Adipose tissue (tissue), 3 donors: ENCODE results near the gene NPAS4. TPM values are rescaled to one million over a fixed set of nuclear protein-coding genes. Genes with fewer than 3 reads are reported as not detected.
"Not testable (repeated sequence)": the region's sequence is repeated elsewhere in the genome, so short reads cannot be mapped to it uniquely, and the experiment has no call there.

ENCODE experiments used
- H3K27ac ChIP-seq: one replicate; pipeline ENCODE4 v1.5.1; 2013; ENCODE audit warnings: low read depth, low read length
- WGBS, 3 donors: extraction: QIAGEN DNeasy Blood & Tissue Kit; methylation state at CpG; one replicate each; pipeline ENCODE4 v1.1.7; 2013; 5-methylcytosine and 5-hydroxymethylcytosine counted together
- polyA plus RNA-seq, 3 donors: library from polyadenylated mRNA; stranded (reverse); fragments of 200-250 nt; gene quantifications; one replicate each; pipeline ENCODE4 v1.2.3, GENCODE V29; 2013
- donor health status: healthy with polysubstance abuse.
- donor health status: Bipolar disorder and iron deficiency.
- donor health status: healthy.

The NPAS4 gene
- polyA plus RNA-seq: under 1 TPM in 2 of 3 donors, not detected in 1; 0.06 to 0.07 TPM

DNA sequence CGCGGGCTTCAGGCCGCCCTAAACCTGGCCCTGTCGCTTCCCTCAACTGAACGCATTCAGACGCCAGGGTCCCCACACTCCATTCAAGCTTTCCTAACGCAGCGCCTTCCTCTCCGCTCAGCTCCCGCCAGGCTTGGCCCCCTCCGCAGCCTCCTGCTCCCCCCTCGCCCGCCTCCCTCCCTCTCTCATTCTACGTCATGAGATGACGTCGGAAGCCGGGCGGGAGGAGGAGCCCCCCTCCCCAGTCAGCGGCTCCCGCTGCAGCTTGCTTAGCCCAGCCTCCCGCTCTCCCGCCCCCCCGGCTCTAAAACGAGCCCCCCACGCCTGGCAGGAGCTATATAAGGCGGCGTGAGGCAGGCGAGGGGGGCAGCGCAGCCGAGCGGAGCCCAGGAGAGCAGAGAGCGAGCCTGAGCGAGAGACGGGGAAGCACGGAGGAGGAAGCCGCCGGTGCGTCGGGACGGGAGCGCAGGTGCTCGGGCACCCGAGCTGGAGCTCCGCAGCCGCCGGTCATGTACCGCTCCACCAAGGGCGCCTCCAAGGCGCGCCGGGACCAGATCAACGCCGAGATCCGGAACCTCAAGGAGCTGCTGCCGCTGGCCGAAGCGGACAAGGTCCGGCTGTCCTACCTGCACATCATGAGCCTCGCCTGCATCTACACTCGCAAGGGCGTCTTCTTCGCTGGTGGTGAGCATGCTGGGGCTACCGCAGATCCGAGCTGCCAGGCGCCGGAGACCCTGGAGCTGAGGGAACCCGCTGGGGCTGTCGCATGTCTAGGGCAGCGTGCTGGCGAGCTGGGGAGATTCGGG lies at the start of gene NPAS4:
TSS of gene NPAS4 (plus strand) at position 365 of the 806 bp plus-strand sequence. CDS start at position 510, 145 bp downstream.
- H3K27ac ChIP-seq: no peak within 1 kb of the TSS
- WGBS, 3 donors: 4 to 6% (median 5%) methylated on average over 65 to 71 of the region's 71 CpGs

DNA sequence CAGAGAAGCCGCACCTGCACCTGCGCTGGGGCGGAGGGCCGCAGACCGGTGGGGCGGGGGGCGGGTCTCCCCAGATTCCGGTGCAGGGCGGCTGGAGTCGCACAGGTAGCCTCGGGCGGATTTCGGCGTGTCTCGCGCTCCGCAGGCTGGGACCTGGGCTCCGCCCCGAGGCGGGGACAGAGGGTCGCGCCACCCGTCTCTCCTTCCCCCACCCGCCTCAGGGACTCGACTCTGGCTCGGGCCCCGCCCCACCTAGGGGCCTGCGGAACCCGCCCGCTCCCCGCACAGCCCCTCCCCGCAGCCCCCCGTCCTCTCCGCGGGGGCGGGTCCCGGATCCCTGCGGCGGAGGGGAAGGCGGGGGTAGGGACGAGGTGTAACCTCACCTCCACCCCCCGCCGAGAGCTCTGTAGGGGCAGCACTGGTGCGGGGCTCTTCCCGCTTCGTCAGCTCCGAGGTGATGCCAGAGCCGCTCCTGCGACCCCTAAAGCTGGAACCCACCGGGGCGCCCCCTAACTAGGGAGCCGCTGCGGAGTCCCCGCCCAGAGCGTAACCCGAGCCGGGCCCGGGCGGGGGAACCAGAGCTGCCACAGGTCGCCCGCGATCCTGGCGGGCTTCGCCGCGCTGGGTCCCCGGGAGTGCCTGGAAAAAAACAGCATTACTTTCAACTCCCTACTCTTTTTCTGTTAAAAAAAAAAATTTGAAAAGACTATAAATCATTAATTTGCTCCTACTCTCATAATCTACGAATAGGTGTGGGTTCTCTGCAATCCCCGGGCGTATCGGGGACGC lies 49.0 kb upstream of the NPAS4 start, which contains the start of gene SLC29A2:
TSS of gene SLC29A2 (minus strand) at position 134 of the 789 bp plus-strand sequence. CDS start 169 bp downstream, outside the sequence.
- no peak within 1 kb of the TSS for H3K27ac ChIP-seq

GRCh38 chr11:66373265-66373664 lies 47.6 kb upstream of the NPAS4 start:
- WGBS, 3 donors: 40 to 73% (median 71%) methylated on average over 5 of the region's 5 CpGs

More for the DNA sequence above, 49.0 kb upstream of the NPAS4 start, which contains the start of gene SLC29A2:
- 0 to 1% (median 1%) methylated on average over 58 to 72 of the region's 72 CpGs for WGBS, 3 donors

DNA sequence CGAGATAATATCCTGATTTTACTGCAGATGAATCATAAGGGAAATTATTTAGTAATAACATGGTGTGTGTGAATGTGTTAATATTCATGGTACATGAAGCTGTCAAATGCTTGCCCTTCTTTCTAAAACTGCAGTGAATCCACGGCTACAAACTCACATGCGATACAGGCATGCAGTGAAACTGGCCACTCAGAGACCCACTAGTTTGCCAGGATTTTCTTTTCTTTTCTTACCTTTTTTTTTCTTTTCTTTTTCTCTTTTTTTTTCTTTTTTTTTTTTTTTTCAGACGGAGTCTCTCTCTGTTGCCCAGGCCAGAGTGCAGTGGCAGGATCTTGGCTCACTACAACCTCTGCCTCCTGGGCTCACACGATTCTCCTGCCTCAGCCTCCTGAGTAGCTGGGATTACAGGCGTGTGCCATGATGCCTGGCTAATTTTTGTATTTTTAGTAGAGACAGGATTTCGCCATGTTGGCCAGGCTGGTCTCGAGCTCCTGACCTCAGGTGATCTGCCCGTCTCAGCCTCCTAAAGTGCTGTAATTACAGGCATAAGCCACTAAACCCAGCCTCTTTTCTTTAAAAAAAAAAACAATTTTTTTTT lies 47.0 kb upstream of the NPAS4 start:
- WGBS, 3 donors: 78 to 84% (median 80%) methylated on average over 9 of the region's 9 CpGs

More at GRCh38 chr11:66373265-66373664, 47.6 kb upstream of the NPAS4 start:
- H3K27ac ChIP-seq: no peak overlapping the region

DNA sequence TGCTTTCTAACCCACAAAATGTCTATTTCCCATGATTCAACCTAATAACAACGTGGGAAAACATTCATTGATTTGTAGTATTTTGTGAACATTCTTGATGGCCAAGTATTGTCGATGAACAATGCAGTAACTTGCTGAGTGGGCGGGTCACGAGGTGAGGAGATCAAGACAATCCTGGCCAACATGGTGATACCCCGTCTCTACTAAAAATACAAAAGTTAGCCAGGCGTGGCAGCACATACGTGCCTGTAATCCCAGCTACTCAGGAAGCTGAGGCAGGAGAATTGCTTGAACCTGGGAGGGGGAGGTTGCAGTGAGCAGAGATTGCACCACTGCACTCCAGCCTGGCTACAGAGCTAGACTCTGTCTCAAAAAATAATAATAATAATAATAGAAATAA lies 40.6 kb upstream of the NPAS4 start:
- not testable (repeated sequence) for H3K27ac ChIP-seq
- 19 to 23% (median 21%) methylated on average over 7 of the region's 7 CpGs for WGBS, 3 donors

More for the DNA sequence above, 47.0 kb upstream of the NPAS4 start:
- H3K27ac ChIP-seq: not testable (repeated sequence)

- H3K27ac ChIP-seq: not testable (repeated sequence)
- 68 to 87% (median 85%) methylated on average over 13 of the region's 13 CpGs for WGBS, 3 donors
Observed at GRCh38 chr11:66384316-66384715, 36.5 kb upstream of the NPAS4 start.

- no peak overlapping the region for H3K27ac ChIP-seq
Observed at GRCh38 chr11:66386171-66387069, 34.4 kb upstream of the NPAS4 start.

DNA sequence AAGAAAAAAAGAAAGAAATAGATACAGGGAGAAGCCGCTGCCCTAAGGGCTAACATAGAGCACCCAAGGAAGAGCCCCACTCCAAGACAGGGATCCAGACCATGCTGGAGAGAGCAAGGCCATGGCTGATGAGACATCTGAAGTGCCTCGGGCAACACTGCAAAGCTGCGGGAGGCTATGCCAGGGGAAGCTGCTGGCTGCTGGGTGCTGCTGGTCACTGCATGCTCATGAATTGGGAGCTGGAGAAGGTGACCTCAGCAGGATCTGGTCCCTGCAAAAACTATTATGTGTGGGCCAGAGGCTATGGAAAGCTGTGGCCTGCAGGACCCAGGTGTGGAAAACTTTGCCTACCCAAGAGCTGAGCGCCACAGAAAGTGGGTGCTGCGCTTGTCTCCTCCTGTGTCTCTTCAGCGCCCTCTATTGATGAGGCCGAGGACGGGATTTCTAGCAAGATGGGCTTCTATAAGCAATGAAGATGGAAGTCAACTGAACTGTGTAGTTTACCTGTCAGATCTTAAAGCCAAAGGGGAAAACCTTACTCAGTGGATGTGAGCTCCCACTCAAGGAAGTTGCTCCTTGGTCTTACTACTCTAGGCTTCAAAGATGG lies 32.0 kb upstream of the NPAS4 start:
- H3K27ac ChIP-seq: no peak overlapping the region
- 28 to 33% (median 29%) methylated on average over 8 of the region's 8 CpGs for WGBS, 3 donors

More at GRCh38 chr11:66386171-66387069, 34.4 kb upstream of the NPAS4 start:
- WGBS, 3 donors: 7 to 8% (median 8%) methylated on average over 20 of the region's 20 CpGs

DNA sequence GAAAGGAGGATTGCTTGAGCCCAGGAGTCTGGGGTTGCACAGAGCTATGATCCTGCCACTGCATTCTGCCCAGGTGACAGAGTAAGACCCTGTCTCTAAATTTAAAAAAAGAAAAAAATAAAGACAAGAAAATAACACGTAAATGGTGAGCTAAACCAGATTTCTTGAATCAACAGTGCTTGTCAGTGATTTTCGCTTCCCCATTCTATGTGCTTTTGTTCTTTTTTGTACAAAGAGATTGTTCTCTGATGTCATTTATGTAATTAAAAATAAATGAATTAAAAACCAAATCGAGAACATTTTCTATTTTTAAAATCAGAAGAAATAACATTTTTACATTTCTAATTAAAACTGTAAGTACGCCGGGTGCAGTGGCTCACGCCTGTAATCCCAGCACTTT lies 29.5 kb upstream of the NPAS4 start:
- no peak overlapping the region for H3K27ac ChIP-seq
- 68 to 83% (median 68%) methylated on average over 6 of the region's 6 CpGs for WGBS, 3 donors

DNA sequence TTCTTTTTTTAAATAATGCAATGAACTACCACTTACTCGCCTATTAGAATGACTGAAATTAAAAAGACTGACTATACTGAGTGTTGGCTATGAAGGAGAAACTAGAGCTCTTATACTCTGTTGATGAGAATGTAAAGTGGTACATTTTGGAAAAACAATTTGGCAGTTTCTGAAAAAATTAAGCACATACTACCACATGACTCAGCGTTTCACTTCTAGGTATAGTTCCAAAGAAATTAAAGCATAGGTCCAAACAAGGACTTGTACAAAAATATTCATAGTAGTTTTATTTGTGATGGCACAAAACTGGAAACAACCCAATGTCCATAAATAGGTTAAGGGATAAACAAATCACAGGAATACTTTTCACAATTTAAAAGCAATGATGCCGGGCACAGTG lies 26.9 kb upstream of the NPAS4 start:
- 67 to 83% (median 76%) methylated on average over 3 of the region's 3 CpGs for WGBS, 3 donors
- H3K27ac ChIP-seq: no peak overlapping the region

DNA sequence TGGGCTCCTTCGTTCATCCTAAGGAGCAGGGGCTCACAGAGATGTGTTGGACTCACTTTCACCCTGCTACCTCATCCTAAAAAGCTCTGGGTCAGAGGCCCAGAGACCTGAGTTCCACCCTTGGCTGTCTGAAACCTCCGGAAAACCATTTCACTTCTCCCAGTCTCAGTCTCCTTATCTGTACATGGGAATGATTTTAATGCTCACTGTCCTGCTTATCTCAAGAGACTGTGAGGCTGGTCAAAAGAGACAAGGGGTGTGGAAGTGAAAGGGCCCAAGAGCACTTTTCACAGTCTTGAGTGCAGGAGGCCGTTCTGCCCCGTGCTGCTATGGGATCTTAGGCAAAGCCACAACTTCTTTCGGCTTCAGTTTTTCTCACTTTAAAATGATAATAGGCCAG lies 13.2 kb upstream of the NPAS4 start:
- no peak overlapping the region for H3K27ac ChIP-seq
- WGBS, 3 donors: 48 to 69% (median 59%) methylated on average over 5 of the region's 5 CpGs

GRCh38 chr11:66408488-66409214 lies 12.2 kb upstream of the NPAS4 start:
- no peak overlapping the region for H3K27ac ChIP-seq
- WGBS, 3 donors: 0 to 2% (median 1%) methylated on average over 52 to 63 of the region's 63 CpGs

GRCh38 chr11:66409226-66409625 lies 11.6 kb upstream of the NPAS4 start:
- 19 to 22% (median 21%) methylated on average over 15 of the region's 15 CpGs for WGBS, 3 donors
- no peak overlapping the region for H3K27ac ChIP-seq

- H3K27ac ChIP-seq: no peak overlapping the region
- 57 to 86% (median 86%) methylated on average over 12 of the region's 12 CpGs for WGBS, 3 donors
Observed at GRCh38 chr11:66410191-66410590, 10.6 kb upstream of the NPAS4 start.

- H3K27ac ChIP-seq: no peak overlapping the region
- WGBS, 3 donors: 59 to 72% (median 67%) methylated on average over 4 of the region's 4 CpGs
Observed at GRCh38 chr11:66411323-66411722, 9.5 kb upstream of the NPAS4 start.

DNA sequence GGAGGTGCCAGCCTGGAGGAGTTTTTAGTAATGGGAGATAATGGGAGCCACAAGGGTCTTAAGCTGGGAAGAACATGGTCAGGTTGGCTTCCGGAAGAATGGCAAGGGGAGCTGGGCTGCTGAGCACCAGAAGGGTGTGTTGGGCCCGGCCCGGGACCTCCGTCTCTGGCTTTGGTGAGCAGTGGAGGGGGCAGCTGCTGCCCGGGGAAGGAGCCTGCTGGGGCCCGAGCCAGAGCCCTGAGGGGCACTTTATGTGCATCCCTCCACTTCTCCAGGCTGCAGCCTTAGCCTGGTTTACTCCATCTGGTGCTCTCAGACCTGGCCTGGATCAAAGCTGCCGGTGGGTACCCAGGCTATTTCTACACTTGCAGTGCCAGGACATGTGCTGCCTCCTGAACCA lies 8.7 kb upstream of the NPAS4 start:
- H3K27ac ChIP-seq: no peak overlapping the region
- WGBS, 3 donors: 57 to 80% (median 72%) methylated on average over 6 to 7 of the region's 7 CpGs

DNA sequence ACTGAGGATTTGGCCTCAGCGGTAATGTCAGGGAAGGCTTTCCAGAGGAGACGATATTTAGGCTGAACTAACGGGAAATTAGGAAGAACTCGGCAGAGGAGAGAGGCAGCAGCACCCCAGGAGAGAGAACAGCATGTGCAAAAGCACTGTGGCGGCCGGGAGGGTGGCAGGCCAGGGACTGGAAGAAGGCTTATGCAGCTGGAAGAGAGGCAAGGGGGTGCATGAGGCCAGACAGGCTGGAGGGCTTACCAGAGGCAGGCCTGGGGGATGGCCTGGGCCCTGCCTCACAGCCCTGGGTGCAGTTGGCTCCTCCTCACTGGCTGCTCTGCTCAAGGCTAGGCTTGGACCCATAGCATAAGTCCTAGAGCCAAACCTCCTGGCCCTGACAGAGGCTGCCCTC lies 7.7 kb upstream of the NPAS4 start:
- WGBS, 3 donors: 67 to 82% (median 79%) methylated on average over 6 of the region's 6 CpGs
- no peak overlapping the region for H3K27ac ChIP-seq
